Measurements from ENCODE around the gene RETREG3. TPM values are rescaled to one million over a fixed set of nuclear protein-coding genes. Genes with fewer than 3 reads are reported as not detected.

RETREG3 gene
- total and polyA plus RNA-seq, 2 of the 13 experiments (the other 11 are each of a cell fraction or from before 2014, with no cell fraction given): 47.0 to 55.8 TPM

- peak; percentile 68; the same call in 1 of the 2 replicates for TF ChIP-seq AHR (CRISPR knock-in tag; IDR thresholded peaks at IDR 0.05)
- no peak for TF ChIP-seq ZNF841 (CRISPR knock-in tag; IDR thresholded peaks at IDR 0.05; ENCODE audit: borderline replicate concordance)
- TF ChIP-seq, protein P1, sequence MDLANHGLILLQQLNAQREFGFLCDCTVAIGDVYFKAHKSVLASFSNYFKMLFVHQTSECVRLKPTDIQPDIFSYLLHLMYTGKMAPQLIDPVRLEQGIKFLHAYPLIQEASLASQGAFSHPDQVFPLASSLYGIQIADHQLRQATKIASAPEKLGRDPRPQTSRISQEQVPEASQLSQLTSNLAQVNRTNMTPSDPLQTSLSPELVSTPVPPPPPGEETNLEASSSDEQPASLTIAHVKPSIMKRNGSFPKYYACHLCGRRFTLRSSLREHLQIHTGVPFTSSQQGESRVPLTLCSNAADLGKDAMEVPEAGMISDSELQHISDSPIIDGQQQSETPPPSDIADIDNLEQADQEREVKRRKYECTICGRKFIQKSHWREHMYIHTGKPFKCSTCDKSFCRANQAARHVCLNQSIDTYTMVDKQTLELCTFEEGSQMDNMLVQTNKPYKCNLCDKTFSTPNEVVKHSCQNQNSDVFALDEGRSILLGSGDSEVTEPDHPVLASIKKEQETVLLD (CRISPR knock-in tag; IDR thresholded peaks at IDR 0.05; ENCODE audit: low read depth): no peak
- TF ChIP-seq, protein P2, sequence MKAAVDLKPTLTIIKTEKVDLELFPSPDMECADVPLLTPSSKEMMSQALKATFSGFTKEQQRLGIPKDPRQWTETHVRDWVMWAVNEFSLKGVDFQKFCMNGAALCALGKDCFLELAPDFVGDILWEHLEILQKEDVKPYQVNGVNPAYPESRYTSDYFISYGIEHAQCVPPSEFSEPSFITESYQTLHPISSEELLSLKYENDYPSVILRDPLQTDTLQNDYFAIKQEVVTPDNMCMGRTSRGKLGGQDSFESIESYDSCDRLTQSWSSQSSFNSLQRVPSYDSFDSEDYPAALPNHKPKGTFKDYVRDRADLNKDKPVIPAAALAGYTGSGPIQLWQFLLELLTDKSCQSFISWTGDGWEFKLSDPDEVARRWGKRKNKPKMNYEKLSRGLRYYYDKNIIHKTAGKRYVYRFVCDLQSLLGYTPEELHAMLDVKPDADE (CRISPR knock-in tag; IDR thresholded peaks at IDR 0.05): no peak
- TF ChIP-seq ZNF816 (CRISPR knock-in tag; IDR thresholded peaks at IDR 0.05; ENCODE audit: borderline replicate concordance): no peak
- TF ChIP-seq, protein P3, sequence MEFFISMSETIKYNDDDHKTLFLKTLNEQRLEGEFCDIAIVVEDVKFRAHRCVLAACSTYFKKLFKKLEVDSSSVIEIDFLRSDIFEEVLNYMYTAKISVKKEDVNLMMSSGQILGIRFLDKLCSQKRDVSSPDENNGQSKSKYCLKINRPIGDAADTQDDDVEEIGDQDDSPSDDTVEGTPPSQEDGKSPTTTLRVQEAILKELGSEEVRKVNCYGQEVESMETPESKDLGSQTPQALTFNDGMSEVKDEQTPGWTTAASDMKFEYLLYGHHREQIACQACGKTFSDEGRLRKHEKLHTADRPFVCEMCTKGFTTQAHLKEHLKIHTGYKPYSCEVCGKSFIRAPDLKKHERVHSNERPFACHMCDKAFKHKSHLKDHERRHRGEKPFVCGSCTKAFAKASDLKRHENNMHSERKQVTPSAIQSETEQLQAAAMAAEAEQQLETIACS (CRISPR knock-in tag; IDR thresholded peaks at IDR 0.05): no peak
- no peak for TF ChIP-seq EHMT2 (IDR thresholded peaks at IDR 0.05; ENCODE audit: borderline replicate concordance, low read depth, low read length)
- no peak for TF ChIP-seq RFX1 (IDR thresholded peaks at IDR 0.05)
- TF ChIP-seq TRAFD1 (CRISPR knock-in tag; IDR thresholded peaks at IDR 0.05; ENCODE audit: borderline replicate concordance): no peak
- TF ChIP-seq CC2D1A (CRISPR knock-in tag; IDR thresholded peaks at IDR 0.05): no peak
- no peak for TF ChIP-seq CCAR2 (optimal IDR thresholded peaks at IDR 0.05; ENCODE audit: low read depth, low read length)
- no peak for TF ChIP-seq HOXA7 (CRISPR knock-in tag; IDR thresholded peaks at IDR 0.05)
- TF ChIP-seq ZNF678 (CRISPR knock-in tag; IDR thresholded peaks at IDR 0.05): no peak
- no peak for TF ChIP-seq NCOA2 (CRISPR knock-in tag; IDR thresholded peaks at IDR 0.05)
- no peak for TF ChIP-seq ZNF709 (CRISPR knock-in tag; IDR thresholded peaks at IDR 0.05)
- TF ChIP-seq ZSCAN12 (CRISPR knock-in tag; IDR thresholded peaks at IDR 0.05): no peak
- TF ChIP-seq SIX4 (CRISPR knock-in tag; IDR thresholded peaks at IDR 0.05): no peak
- no peak for TF ChIP-seq MTA1 (CRISPR knock-in tag; IDR thresholded peaks at IDR 0.05; ENCODE audit: borderline replicate concordance)
- no peak for TF ChIP-seq SRSF9 (IDR thresholded peaks at IDR 0.05; ENCODE audit: borderline replicate concordance, insufficient read depth, low read depth, low read length, poor library complexity, severe bottlenecking)
- TF ChIP-seq, protein P4, sequence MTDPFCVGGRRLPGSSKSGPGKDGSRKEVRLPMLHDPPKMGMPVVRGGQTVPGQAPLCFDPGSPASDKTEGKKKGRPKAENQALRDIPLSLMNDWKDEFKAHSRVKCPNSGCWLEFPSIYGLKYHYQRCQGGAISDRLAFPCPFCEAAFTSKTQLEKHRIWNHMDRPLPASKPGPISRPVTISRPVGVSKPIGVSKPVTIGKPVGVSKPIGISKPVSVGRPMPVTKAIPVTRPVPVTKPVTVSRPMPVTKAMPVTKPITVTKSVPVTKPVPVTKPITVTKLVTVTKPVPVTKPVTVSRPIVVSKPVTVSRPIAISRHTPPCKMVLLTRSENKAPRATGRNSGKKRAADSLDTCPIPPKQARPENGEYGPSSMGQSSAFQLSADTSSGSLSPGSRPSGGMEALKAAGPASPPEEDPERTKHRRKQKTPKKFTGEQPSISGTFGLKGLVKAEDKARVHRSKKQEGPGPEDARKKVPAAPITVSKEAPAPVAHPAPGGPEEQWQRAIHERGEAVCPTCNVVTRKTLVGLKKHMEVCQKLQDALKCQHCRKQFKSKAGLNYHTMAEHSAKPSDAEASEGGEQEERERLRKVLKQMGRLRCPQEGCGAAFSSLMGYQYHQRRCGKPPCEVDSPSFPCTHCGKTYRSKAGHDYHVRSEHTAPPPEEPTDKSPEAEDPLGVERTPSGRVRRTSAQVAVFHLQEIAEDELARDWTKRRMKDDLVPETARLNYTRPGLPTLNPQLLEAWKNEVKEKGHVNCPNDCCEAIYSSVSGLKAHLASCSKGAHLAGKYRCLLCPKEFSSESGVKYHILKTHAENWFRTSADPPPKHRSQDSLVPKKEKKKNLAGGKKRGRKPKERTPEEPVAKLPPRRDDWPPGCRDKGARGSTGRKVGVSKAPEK (CRISPR knock-in tag; IDR thresholded peaks at IDR 0.05; ENCODE audit: borderline replicate concordance): no peak
- no peak for TF ChIP-seq ADNP (CRISPR knock-in tag; IDR thresholded peaks at IDR 0.05)
- no peak for TF ChIP-seq CENPT (CRISPR knock-in tag; IDR thresholded peaks at IDR 0.05; ENCODE audit: low read depth)
Observed at GRCh38 chr17:42618442-42619150, 9.4 kb upstream of the RETREG3 start (continued).

Data from HepG2 (cell line).